GM21723 (cell line): ENCODE measurements around the gene CLTC.
A peak's percentile ranks its signal among the peaks of the same experiment; 100 is the strongest.
"Not testable (repeated sequence)": the region's sequence is repeated elsewhere in the genome, so short reads cannot be mapped to it uniquely, and the experiment has no call there.

Experiments used
- ATAC-seq: cut with Tn5 transposase; IDR thresholded peaks from one replicate; pipeline ENCODE4 v1.9.1; 2021; ENCODE audit warnings: mild to moderate bottlenecking, moderate library complexity; ENCODE audit not compliant: unreplicated experiment

CLTC gene

DNA sequence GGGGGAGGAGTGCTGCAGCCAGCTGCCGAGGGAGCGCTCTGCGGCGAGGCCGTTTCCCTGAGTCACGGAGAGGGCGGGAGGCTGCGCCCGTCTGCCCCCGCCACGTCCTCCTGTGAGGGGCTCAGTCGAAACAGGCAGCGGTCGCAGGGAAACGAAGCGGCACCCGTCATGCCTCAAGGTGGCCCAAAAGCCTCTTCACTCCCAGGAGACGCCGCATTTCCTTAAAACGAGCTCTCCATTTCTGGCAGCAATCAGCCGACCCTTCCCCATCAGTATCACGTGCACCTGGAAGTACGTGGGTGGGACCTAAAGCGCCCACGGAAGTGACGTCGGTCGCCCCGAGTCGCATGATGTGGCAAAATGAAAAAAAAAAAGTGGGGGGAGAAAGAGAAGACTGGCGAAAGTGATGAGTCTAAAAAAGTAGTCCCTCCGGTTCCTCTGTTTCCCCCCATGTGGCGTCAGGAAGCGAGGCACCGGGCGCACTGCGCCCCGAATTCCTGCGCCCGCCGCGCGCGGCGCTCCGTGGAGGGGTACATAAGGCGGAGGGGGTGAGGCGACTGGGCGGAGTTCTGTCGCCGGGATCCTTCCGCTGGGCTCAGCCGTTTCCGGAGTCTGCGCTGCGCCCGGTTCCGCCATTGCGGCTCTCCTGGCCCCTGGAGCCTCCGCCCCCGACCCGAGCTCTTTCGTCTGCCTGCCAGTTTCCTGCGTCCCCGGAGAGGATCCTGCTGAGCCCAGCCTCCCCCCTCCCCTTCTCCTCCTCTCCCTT lies at the start of gene CLTC:
CLTC (plus strand) TSS at position 598 of the 766 bp plus-strand sequence. CDS start 237 bp downstream, outside the sequence.
- ATAC-seq = peak; percentile 76

GRCh38 chr17:59572301-59572924 lies 47.3 kb upstream of the CLTC start:
- no peak for ATAC-seq

- not testable (repeated sequence) for ATAC-seq
Observed at GRCh38 chr17:59584168-59584567, 35.5 kb upstream of the CLTC start.

GRCh38 chr17:59600169-59600568 lies 19.5 kb upstream of the CLTC start:
- ATAC-seq = no peak

GRCh38 chr17:59601130-59601529 lies 18.6 kb upstream of the CLTC start:
- ATAC-seq = no peak

- ATAC-seq = no peak
Observed at GRCh38 chr17:59607061-59607460, 12.6 kb upstream of the CLTC start.

DNA sequence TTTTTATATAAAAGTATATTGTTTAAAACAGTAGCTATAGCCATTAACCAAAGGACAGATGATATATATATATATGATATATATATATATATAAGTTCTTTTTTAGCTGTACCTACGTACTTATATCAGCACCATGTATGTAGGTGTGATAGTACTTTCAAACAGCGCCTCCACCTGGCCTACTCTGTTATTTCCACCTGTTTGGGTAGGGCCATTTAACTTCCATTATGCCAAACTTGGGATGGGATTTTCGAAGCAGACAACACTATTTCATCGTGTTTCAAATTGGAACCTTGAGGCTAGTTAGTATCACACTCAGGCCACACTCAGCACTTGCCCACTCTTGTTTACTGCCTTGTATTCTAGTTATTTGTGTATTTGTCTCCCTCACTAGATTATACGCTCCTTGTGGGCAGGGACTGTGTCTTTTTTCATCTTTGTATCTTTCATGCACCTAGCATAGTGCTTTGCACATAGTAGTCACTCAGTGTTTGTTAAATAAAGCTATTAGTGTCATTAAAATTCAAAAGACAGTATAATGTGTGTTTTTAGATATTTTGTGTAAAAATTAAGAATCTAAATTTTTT lies 11.8 kb upstream of the CLTC start:
- ATAC-seq = no peak

- no peak for ATAC-seq
Observed at GRCh38 chr17:59611503-59611902, 8.2 kb upstream of the CLTC start.

DNA sequence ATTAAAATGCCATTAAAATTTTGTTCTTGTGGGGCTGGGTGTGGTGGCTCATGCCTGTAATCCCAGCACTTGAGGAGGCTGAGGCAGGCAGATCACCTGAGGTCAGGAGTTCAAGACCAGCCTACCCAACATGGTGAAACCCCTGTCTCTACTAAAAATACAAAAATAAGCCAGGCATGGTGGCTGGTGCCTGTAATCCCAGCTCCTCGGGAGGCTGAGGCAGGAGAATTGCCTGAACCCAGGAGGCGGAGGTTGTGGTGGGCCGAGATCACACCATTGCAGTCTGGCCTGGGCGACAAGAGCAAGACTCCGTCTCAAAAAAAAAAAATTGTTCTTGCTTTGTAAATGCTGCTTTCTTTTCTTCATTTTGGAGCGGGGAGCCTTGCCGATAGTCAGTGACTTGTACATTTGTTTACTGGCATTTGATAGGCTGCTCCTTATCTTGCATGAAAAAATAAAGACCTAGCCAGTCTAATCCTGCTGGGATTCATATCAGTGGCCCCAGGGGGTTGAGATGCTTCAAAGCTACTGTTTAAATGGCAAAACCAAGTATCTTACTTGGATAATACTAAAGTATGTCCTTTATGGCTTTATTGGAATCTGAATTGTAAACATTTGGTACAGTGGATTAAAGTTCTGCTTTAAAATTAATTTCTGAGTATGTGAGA lies 3.3 kb upstream of the CLTC start:
- no peak for ATAC-seq

GRCh38 chr17:59617156-59617732 lies 2.5 kb upstream of the CLTC start:
- ATAC-seq = no peak

DNA sequence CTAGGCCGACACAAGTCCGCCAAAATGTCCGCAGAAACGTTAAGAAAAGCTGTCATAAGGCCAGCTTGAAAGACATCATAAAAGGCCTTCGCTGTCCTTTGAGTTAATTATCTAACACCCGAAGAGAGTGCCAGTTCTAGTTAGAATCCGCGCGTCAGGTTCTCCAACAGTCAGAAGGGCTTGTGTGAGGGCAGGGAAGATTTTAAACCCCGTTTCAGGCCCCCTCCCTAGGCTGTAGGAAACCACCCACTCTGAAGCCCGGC lies 729 bp upstream of the CLTC start:
- ATAC-seq = no peak

- ATAC-seq = no peak
Observed at GRCh38 chr17:59620064-59620359, 317 bp downstream of the CLTC start.

- no peak for ATAC-seq
Observed at GRCh38 chr17:59620518-59621259, 994 bp downstream of the CLTC start.

- ATAC-seq = no peak
Observed at GRCh38 chr17:59621771-59622170, 2.1 kb downstream of the CLTC start.

DNA sequence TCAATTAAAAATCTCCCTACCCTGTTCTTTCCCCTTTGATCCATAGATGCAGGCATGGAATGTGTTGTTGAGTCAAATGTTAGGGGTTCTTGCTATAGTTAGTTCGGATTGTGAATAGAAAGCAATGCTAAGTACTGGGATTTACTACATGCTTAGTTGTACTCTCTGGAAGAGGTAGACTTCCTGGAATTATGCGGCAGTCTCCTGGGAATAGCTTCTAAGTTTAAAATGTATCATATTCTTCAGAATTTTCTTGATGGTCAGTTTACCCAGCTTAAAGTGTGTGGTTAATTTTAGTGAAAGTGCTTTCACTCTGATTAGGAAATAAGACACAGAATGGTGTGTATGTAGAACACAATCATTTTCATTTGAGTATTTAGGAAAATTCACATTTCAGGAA lies 3.5 kb downstream of the CLTC start:
- no peak for ATAC-seq

- ATAC-seq = no peak
Observed at GRCh38 chr17:59626756-59627155, 7.1 kb downstream of the CLTC start.

GRCh38 chr17:59627274-59627673 lies 7.6 kb downstream of the CLTC start:
- ATAC-seq = no peak

GRCh38 chr17:59627770-59628171 lies 8.1 kb downstream of the CLTC start:
- ATAC-seq = no peak

- ATAC-seq = no peak
Observed at GRCh38 chr17:59629174-59629573, 9.5 kb downstream of the CLTC start.

GRCh38 chr17:59631276-59631675 lies 11.6 kb downstream of the CLTC start:
- ATAC-seq = no peak

- ATAC-seq = no peak
Observed at GRCh38 chr17:59632398-59632797, 12.7 kb downstream of the CLTC start.
